ENCODE measurements around the gene LASP1.

DNA sequence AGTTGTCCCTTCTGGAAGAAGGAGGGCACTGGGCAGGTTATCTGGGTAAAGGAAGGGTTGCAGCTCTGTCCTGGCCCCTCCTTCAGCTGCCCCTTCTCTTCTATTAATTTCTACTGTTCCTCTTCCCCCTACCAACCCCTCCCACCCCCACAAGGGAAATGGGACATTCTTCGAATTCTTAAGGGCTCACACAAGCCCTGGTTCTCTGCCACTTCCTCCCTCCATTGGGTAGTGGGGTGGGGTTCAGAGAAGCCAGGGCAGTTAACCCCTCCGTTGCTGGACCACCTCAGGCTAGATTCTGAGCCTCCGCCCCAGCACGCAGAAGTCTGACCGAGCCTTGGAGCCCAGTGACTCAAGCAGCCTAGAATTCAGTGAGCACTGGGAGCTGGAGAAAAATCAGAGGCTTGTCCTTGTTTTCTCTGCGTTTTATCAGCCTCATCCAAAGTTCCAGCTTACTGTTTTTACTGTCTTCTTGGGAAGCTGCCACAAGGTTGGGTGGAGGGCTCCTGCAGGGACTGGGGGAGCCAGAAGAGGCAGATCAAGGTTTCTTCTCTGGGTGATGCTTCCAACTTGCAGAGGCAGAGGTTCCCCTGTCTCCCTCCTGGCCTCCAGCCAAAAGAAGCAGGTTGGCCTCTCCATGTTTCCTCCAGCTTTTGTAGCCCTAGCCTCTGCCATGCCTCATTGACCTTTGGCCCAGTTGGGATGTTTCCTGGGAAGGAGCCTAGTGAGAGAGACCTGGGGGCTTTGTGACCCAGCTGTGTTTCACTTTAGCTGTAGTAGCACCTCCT is 10.2 kb downstream of the LASP1 start:
- TF ChIP-seq, protein P1, sequence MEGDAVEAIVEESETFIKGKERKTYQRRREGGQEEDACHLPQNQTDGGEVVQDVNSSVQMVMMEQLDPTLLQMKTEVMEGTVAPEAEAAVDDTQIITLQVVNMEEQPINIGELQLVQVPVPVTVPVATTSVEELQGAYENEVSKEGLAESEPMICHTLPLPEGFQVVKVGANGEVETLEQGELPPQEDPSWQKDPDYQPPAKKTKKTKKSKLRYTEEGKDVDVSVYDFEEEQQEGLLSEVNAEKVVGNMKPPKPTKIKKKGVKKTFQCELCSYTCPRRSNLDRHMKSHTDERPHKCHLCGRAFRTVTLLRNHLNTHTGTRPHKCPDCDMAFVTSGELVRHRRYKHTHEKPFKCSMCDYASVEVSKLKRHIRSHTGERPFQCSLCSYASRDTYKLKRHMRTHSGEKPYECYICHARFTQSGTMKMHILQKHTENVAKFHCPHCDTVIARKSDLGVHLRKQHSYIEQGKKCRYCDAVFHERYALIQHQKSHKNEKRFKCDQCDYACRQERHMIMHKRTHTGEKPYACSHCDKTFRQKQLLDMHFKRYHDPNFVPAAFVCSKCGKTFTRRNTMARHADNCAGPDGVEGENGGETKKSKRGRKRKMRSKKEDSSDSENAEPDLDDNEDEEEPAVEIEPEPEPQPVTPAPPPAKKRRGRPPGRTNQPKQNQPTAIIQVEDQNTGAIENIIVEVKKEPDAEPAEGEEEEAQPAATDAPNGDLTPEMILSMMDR (IDR thresholded peaks at IDR 0.05): no peak
- TF ChIP-seq POLR2A (IDR thresholded peaks at IDR 0.05): peak in 1 of 2 donors; percentile 18

Data from thyroid gland (tissue), 4 donors.